Activated T-cell treated with anti-CD3 and anti-CD28 coated beads for 24 hours (primary cell): ENCODE results near the gene ZMAT5.

Experiments used
- DNase-seq: peaks from one replicate; pipeline ENCODE4 v3.0.0-alpha.2; 2020; ENCODE audit warnings: low read depth

ZMAT5 gene

DNA sequence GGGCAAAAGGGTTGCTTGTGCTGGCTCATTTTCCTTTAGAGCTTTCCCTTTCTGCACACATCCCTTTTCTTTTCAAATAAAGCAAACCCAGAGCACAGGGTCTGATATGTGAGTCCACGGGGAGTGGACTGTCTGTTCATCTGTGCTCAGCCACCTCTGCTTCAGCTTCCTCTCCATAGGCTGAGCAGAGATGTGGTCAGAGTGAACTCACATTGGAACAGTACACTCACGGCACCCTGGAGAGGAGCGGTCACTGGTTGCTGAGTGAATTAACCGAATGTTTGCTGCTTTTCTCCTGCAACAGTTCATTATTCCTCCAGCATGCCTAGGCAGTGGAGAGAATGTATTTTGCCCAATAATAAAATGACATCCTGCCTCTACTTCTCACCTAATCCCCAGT is 83.3 kb downstream of the ZMAT5 start:
- DNase-seq: no peak
